Measurements from ENCODE around the gene EML3. TPM values are rescaled to one million over a fixed set of nuclear protein-coding genes. Genes with fewer than 3 reads are reported as not detected.

EML3 gene
- total RNA-seq, 1 donor from 2014 or later, result 4.0 TPM

DNA sequence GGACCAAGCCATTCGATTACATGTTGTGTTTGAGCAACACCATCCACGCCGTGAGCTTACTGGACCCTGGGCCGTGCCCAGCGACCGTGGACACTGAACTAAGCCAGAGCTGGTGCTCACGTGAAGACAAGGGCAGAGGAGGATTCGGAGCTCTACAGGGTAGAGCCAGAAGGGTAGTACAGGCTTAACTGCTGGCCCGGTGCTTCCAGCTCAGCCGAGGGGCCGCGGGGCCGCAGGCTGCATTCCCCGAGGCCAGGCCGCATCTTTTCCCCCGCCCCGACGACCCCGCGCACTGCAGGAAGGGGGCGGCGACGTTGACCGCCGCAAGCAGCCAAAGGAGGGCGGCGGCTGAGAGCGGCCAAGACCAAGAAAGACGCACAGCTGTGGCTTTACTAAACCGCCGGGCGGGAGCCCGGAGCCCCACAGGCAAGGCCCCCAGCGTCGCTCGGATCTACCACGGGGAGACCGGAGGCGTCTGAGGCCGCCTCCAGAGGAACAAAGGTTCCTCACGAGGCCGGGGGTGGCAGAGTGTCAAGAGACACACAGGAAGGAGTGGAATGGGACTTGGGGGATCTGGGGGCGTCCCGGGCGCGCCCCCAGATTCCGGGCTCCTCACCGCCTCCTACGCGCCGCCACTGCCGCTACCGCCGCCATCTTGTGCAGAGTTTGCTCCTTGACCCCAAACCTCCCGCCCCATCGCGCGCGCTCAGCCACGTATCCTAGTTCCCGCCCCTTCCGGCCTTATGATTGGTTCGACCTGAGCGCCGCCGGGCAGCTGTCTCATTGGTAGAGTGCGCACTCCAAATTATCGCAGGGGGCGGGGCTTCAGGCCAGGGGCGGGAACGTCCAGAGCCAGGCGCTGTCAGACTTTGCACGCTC lies 33.6 kb upstream of the EML3 start, which contains the start of gene GANAB:
TSS of gene GANAB (minus strand) at position 668 of the 879 bp plus-strand sequence. CDS start at position 654, 14 bp downstream.
- peaks cover 16% of the 10 kb centered on the region for H3F3A ChIP-seq (ENCODE audit: low read depth)
- no peaks in the 10 kb centered on the region for H3K9me3 ChIP-seq (ENCODE audit: low read depth)
- peak within 1 kb of the TSS; percentile 94 for H3K27ac ChIP-seq
- Mint-ChIP-seq H3K4me3 (peak within 1 kb of the TSS; percentile 100), H3K27ac (peak within 1 kb of the TSS; percentile 99), H3K9me3 (no peaks in the 10 kb centered on the region), H3K4me1 (peaks cover 15% of the 10 kb centered on the region), H3K36me3 (peaks cover 12% of the 10 kb centered on the region), H3K27me3 (ENCODE audit: insufficient read depth, low read depth) (peaks cover 8% of the 10 kb centered on the region)
- DNase-seq (ENCODE audit: low spot score), result peak; percentile 100
- TF ChIP-seq CTCF (IDR thresholded peaks at IDR 0.05) (peak; percentile 4), EZH2 (IDR thresholded peaks at IDR 0.05) (no peak)
- peak within 1 kb of the TSS; percentile 99 for H3K9ac ChIP-seq
- H3K4me3 ChIP-seq, result peak within 1 kb of the TSS; percentile 98
- peaks cover 20% of the 10 kb centered on the region for H4K20me1 ChIP-seq (ENCODE audit: low read depth)
- H2AFZ ChIP-seq (replicated peaks), result peak within 1 kb of the TSS; percentile 81
- H3K36me3 ChIP-seq, result no peaks in the 10 kb centered on the region
- H3K79me2 ChIP-seq (ENCODE audit: low read depth), result peaks cover 62% of the 10 kb centered on the region
- peak within 1 kb of the TSS; percentile 95 for H3K4me2 ChIP-seq
- H3K27me3 ChIP-seq, result no peaks in the 10 kb centered on the region
- H3K4me1 ChIP-seq, result peaks cover 6% of the 10 kb centered on the region

GRCh38 chr11:62645671-62645945 lies 33.0 kb upstream of the EML3 start:
- peak overlapping the region; percentile 99 for H3K27ac Mint-ChIP-seq

GRCh38 chr11:62644220-62644619 lies 31.6 kb upstream of the EML3 start:
- peaks cover 72% of the 10 kb centered on the region for H3K79me2 ChIP-seq (ENCODE audit: low read depth)
- no peak overlapping the region for H3K4me3 ChIP-seq
- no peak overlapping the region for H3K9ac ChIP-seq
- no peak for TF ChIP-seq CTCF (IDR thresholded peaks at IDR 0.05)
- no peak for TF ChIP-seq EZH2 (IDR thresholded peaks at IDR 0.05)
- no peak for TF ChIP-seq EZH2phosphoT487 (IDR thresholded peaks at IDR 0.05)
- H3K27me3 ChIP-seq, result no peaks in the 10 kb centered on the region
- no peak overlapping the region for H3K27ac ChIP-seq
- H3K4me1 ChIP-seq, result peaks cover 6% of the 10 kb centered on the region
- Mint-ChIP-seq H3K4me1 (peaks cover 15% of the 10 kb centered on the region), H3K4me3 (peak overlapping the region; percentile 67), H3K27ac (no peak overlapping the region), H3K27me3 (ENCODE audit: insufficient read depth, low read depth) (peaks cover 8% of the 10 kb centered on the region), H3K36me3 (peaks cover 20% of the 10 kb centered on the region), H3K9me3 (no peaks in the 10 kb centered on the region)
- no peaks in the 10 kb centered on the region for H3K9me3 ChIP-seq (ENCODE audit: low read depth)
- H4K20me1 ChIP-seq (ENCODE audit: low read depth), result peaks cover 20% of the 10 kb centered on the region
- no peak overlapping the region for H2AFZ ChIP-seq (replicated peaks)
- DNase-seq (ENCODE audit: low spot score), result no peak
- peaks cover 16% of the 10 kb centered on the region for H3F3A ChIP-seq (ENCODE audit: low read depth)
- H3K4me2 ChIP-seq, result no peak overlapping the region
- H3K36me3 ChIP-seq, result no peaks in the 10 kb centered on the region

More at GRCh38 chr11:62645671-62645945, 33.0 kb upstream of the EML3 start:
- Histone ChIP-seq H3K27me3 (no peaks in the 10 kb centered on the region), H2AFZ (replicated peaks) (no peak overlapping the region), H3K4me2 (peak overlapping the region; percentile 95), H4K20me1 (ENCODE audit: low read depth) (peaks cover 20% of the 10 kb centered on the region), H3K4me1 (peaks cover 6% of the 10 kb centered on the region), H3K4me3 (peak overlapping the region; percentile 98), H3K9me3 (ENCODE audit: low read depth) (no peaks in the 10 kb centered on the region), H3K79me2 (ENCODE audit: low read depth) (peaks cover 62% of the 10 kb centered on the region), H3K9ac (peak overlapping the region; percentile 99), H3K27ac (peak overlapping the region; percentile 94), H3K36me3 (no peaks in the 10 kb centered on the region), H3F3A (ENCODE audit: low read depth) (peaks cover 16% of the 10 kb centered on the region)
- TF ChIP-seq CTCF (IDR thresholded peaks at IDR 0.05), result no peak
- no peak for TF ChIP-seq EZH2 (IDR thresholded peaks at IDR 0.05)
- TF ChIP-seq EZH2phosphoT487 (IDR thresholded peaks at IDR 0.05), result no peak
- Mint-ChIP-seq H3K9me3 (no peaks in the 10 kb centered on the region), H3K4me3 (peak overlapping the region; percentile 100), H3K36me3 (peaks cover 15% of the 10 kb centered on the region), H3K27me3 (ENCODE audit: insufficient read depth, low read depth) (peaks cover 8% of the 10 kb centered on the region), H3K4me1 (peaks cover 15% of the 10 kb centered on the region)
- no peak for DNase-seq (ENCODE audit: low spot score)
